ENCODE measurements around the gene TRIM25.

DNA sequence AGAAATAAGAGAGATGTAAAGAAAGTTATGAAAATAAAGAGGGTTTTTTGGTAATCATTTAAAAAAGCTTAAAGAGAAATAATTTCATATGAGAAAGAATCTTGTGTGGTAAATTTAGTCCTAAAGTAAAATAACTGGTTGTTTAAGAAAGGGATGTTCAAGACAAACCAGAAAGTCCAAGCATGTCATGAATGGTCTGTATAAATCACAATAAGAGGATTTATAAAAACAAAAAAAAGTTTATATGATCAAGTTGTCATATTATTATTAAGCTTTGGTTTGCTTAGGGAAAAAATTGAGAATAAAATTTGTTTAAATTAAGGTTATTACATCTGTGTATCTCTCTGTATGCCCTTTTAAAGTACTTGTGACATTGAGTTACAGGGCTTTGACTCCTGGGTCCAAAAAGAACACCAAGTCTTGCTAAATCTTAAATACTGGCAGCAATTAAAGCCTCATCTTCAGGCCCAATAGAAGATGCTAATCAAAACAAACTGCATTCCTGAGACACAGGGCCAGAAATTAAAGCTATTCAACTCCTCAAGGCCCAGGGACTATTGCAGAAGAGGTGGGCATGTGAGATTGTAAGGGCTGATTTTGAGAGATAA is 15.6 kb upstream of the TRIM25 start:
- TF ChIP-seq, protein P1, sequence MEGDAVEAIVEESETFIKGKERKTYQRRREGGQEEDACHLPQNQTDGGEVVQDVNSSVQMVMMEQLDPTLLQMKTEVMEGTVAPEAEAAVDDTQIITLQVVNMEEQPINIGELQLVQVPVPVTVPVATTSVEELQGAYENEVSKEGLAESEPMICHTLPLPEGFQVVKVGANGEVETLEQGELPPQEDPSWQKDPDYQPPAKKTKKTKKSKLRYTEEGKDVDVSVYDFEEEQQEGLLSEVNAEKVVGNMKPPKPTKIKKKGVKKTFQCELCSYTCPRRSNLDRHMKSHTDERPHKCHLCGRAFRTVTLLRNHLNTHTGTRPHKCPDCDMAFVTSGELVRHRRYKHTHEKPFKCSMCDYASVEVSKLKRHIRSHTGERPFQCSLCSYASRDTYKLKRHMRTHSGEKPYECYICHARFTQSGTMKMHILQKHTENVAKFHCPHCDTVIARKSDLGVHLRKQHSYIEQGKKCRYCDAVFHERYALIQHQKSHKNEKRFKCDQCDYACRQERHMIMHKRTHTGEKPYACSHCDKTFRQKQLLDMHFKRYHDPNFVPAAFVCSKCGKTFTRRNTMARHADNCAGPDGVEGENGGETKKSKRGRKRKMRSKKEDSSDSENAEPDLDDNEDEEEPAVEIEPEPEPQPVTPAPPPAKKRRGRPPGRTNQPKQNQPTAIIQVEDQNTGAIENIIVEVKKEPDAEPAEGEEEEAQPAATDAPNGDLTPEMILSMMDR (IDR thresholded peaks at IDR 0.05; ENCODE audit: insufficient read depth, low read length, poor library complexity, severe bottlenecking), result no peak
- TF ChIP-seq EZH2phosphoT487 (conservative IDR thresholded peaks at IDR 0.05; ENCODE audit: low read length), result no peak
